Stomach (tissue), 9 donors: ENCODE measurements around the gene UBAC1. TPM values are rescaled to one million over a fixed set of nuclear protein-coding genes. Genes with fewer than 3 reads are reported as not detected.

ENCODE experiments used
- DNase-seq, 2 donors: peaks; one replicate each; pipeline versions ENCODE4 v3.0.0 to v3.0.0-alpha.2; 2013 to 2019
- H3K27ac ChIP-seq, 5 donors: fragments of 200-600 bp in 4 of 5; sonication (generic) in 4 of 5; one replicate each; pipeline ENCODE4 v1.5.1; 2013 to 2019; ENCODE audit warnings: mild to moderate bottlenecking in 1 of 5, moderate library complexity in 1 of 5
- H3K27me3 ChIP-seq, 3 donors: fragments of 200-600 bp; sonication (generic); one replicate each; pipeline ENCODE4 v1.5.1; 2017 to 2019; ENCODE audit warnings: mixed run types in 1 of 3
- H3K36me3 ChIP-seq, 4 donors: fragments of 200-600 bp; sonication (generic); 1 replicate in 3 of 4; 2 replicates in 1 of 4; pipeline ENCODE4 v1.5.1; 2016 to 2019
- H3K4me1 ChIP-seq, 4 donors: fragments of 200-600 bp; sonication (generic); one replicate each; pipeline ENCODE4 v1.5.1; 2016 to 2019
- H3K4me3 ChIP-seq, 4 donors: fragments of 200-600 bp; sonication (generic) in 3 of 4; one replicate each; pipeline ENCODE4 v1.5.1; 2016 to 2019; ENCODE audit warnings: mild to moderate bottlenecking in 1 of 4
- H3K9me3 ChIP-seq, 4 donors: fragments of 200-600 bp; sonication (generic); one replicate each; pipeline ENCODE4 v1.5.1; 2016 to 2019
- CTCF ChIP-seq, 7 experiments: fragments of 450-650 bp in 4 of 7; fragments of 200-600 bp in 3 of 7; sonication (generic) in 3 of 7; IDR thresholded peaks; one replicate each; pipeline ENCODE4 v1.5.1; 2016 to 2019; ENCODE audit warnings: antibody characterized with exemption in 7 of 7, control low read depth in 2 of 7, mild to moderate bottlenecking in 1 of 7
- EP300 ChIP-seq: sonication (generic); formaldehyde crosslinking; IDR thresholded peaks from one replicate; pipeline ENCODE4 v1.6.1; 2017; ENCODE audit warnings: antibody characterized with exemption
- POLR2A ChIP-seq, 4 donors: fragments of 450-650 bp; IDR thresholded peaks; one replicate each; pipeline ENCODE4 v1.6.1; 2016; ENCODE audit warnings: antibody characterized with exemption in 4 of 4, control low read depth in 2 of 4, mild to moderate bottlenecking in 1 of 4, moderate library complexity in 1 of 4
- POLR2AphosphoS5 ChIP-seq, 3 donors: sonication (generic); formaldehyde crosslinking; IDR thresholded peaks; one replicate each; pipeline ENCODE4 v1.6.1; 2016; ENCODE audit warnings: antibody characterized with exemption in 3 of 3
- WGBS, 5 donors: extraction: QIAGEN DNeasy Blood & Tissue Kit in 3 of 5; methylation state at CpG; one replicate each; pipeline versions ENCODE4 v1.1.5 to v1.1.7; 2013 to 2018; 5-methylcytosine and 5-hydroxymethylcytosine counted together
- intact Hi-C: fragments of 100-400 bp; cut with DNase I; formaldehyde crosslinking; loops from one replicate; pipeline ENCODE4 v1.15.1; 2023; ENCODE audit warnings: low total_unique reads
- polyA plus RNA-seq, 3 donors: library from polyadenylated mRNA; stranded (reverse); fragments of 200-250 nt; gene quantifications; one replicate each; pipeline ENCODE4 v1.2.3, GENCODE V29; 2013
- total RNA-seq, 5 donors: library from RNA; depleted of rRNA; stranded (reverse); fragments of >200 nt; gene quantifications; one replicate each; pipeline versions ENCODE4 v1.1.0 to v1.2.3, GENCODE V29; 2014 to 2016
- donor health status: healthy with polysubstance abuse.
- donor health status: Bipolar disorder and iron deficiency.
- donor health status: healthy.

The UBAC1 gene
- total and polyA plus RNA-seq, 8 donors = 22.6 to 70.1 (median 42.6) TPM

GRCh38 chr9:135979547-135980166 is 18.5 kb upstream of the UBAC1 start:
- H3K27ac ChIP-seq = no peak overlapping the region
- 58 to 75% (median 71%) methylated on average over 10 to 19 of the region's 19 CpGs for WGBS, 5 donors
- intact Hi-C loops = no loop called here
- H3K4me3 ChIP-seq = no peak overlapping the region
- DNase-seq = no peak
- peaks cover 0 to 70% (median 11%) of the 10 kb centered on the region in 3 donors for H3K27me3 ChIP-seq
- H3K36me3 ChIP-seq = no peaks in the 10 kb centered on the region
- peaks cover 0 to 13% (median 6%) of the 10 kb centered on the region in 4 donors for H3K4me1 ChIP-seq
- H3K9me3 ChIP-seq = no peaks in the 10 kb centered on the region
- no peak for TF ChIP-seq POLR2A (IDR thresholded peaks at IDR 0.05)
- TF ChIP-seq CTCF (IDR thresholded peaks at IDR 0.05) = no peak
- no peak for TF ChIP-seq POLR2AphosphoS5 (IDR thresholded peaks at IDR 0.05)
- TF ChIP-seq EP300 = no peak

- H3K36me3 ChIP-seq = no peaks in the 10 kb centered on the region
- intact Hi-C loops = no loop called here
- DNase-seq = peak in 1 of 2 donors; percentile 63
- TF ChIP-seq EP300 = no peak
- no peak for TF ChIP-seq POLR2AphosphoS5 (IDR thresholded peaks at IDR 0.05)
- no peak for TF ChIP-seq POLR2A (IDR thresholded peaks at IDR 0.05)
- TF ChIP-seq CTCF (IDR thresholded peaks at IDR 0.05) = no peak
- no peak overlapping the region for H3K4me3 ChIP-seq
- WGBS, 5 donors = 30 to 59% (median 40%) methylated on average over 5 to 20 of the region's 20 CpGs
- H3K4me1 ChIP-seq = peaks cover 0 to 13% (median 6%) of the 10 kb centered on the region in 4 donors
- H3K27me3 ChIP-seq = peaks cover 0 to 70% (median 11%) of the 10 kb centered on the region in 3 donors
- H3K9me3 ChIP-seq = no peaks in the 10 kb centered on the region
- H3K27ac ChIP-seq = no peak overlapping the region
These were observed 17.7 kb upstream of the UBAC1 start for GRCh38 chr9:135978642-135979546.

GRCh38 chr9:135976944-135977343 is 15.8 kb upstream of the UBAC1 start:
- Histone ChIP-seq H3K4me1 (peaks cover 0 to 13% (median 6%) of the 10 kb centered on the region in 4 donors), H3K27ac (no peak overlapping the region), H3K27me3 (peaks cover 0 to 73% (median 11%) of the 10 kb centered on the region in 3 donors), H3K4me3 (no peak overlapping the region), H3K9me3 (no peaks in the 10 kb centered on the region), H3K36me3 (no peaks in the 10 kb centered on the region)
- TF ChIP-seq POLR2A (IDR thresholded peaks at IDR 0.05) (no peak), POLR2AphosphoS5 (IDR thresholded peaks at IDR 0.05) (no peak), EP300 (no peak), CTCF (IDR thresholded peaks at IDR 0.05) (no peak)
- peak in 1 of 2 donors; percentile 61 for DNase-seq
- 37 to 62% (median 44%) methylated on average over 7 to 13 of the region's 13 CpGs for WGBS, 5 donors
- intact Hi-C loops = no loop called here

GRCh38 chr9:135976531-135976930 is 15.4 kb upstream of the UBAC1 start:
- intact Hi-C loops = no loop called here
- WGBS, 5 donors = 68 to 79% (median 71%) methylated on average over 13 of the region's 13 CpGs
- TF ChIP-seq POLR2A (IDR thresholded peaks at IDR 0.05) (no peak), POLR2AphosphoS5 (IDR thresholded peaks at IDR 0.05) (no peak), EP300 (no peak), CTCF (IDR thresholded peaks at IDR 0.05) (no peak)
- Histone ChIP-seq H3K4me1 (peaks cover 0 to 13% (median 6%) of the 10 kb centered on the region in 4 donors), H3K9me3 (no peaks in the 10 kb centered on the region), H3K27ac (no peak overlapping the region), H3K27me3 (peaks cover 0 to 73% (median 11%) of the 10 kb centered on the region in 3 donors), H3K36me3 (no peaks in the 10 kb centered on the region), H3K4me3 (no peak overlapping the region)
- DNase-seq = no peak
